Activated B cell treated with CpG ODN at 0.5 μM for 24 hours (primary cell): ENCODE data around the gene CRISP2. TPM values are rescaled to one million over a fixed set of nuclear protein-coding genes. Genes with fewer than 3 reads are reported as not detected.

ENCODE experiments used
- ATAC-seq: fragments of 200-7000 bp; cut with Tn5 transposase; one replicate; pipeline ENCODE4 v1.10.0; 2021; ENCODE audit warnings: low read depth, mild to moderate bottlenecking, moderate library complexity
- CTCF ChIA-PET: fragments of 350-600 bp; sonication (Branson Sonifier 250); formaldehyde crosslinking; loops from one replicate; lab custom pipeline; 2021; ENCODE audit warnings: antibody characterized with exemption; lab: Charles Lee
- POLR2A ChIA-PET: fragments of 350-600 bp; sonication (Branson Sonifier 250); formaldehyde crosslinking; loops from one replicate; lab custom pipeline; 2021; ENCODE audit warnings: antibody characterized with exemption; lab: Charles Lee
- DNase-seq: peaks from one replicate; pipeline ENCODE4 v3.0.0; 2022
- H3K27ac Mint-ChIP-seq: one replicate; pipeline ENCODE4 v1.8.0; 2020; ENCODE audit warnings: mixed read lengths
- H3K27me3 Mint-ChIP-seq: one replicate; pipeline ENCODE4 v1.8.0; 2021; ENCODE audit warnings: mixed read lengths
- H3K36me3 Mint-ChIP-seq: one replicate; pipeline ENCODE4 v1.8.0; 2021; ENCODE audit warnings: low read depth, mixed read lengths
- H3K4me1 Mint-ChIP-seq: one replicate; pipeline ENCODE4 v1.8.0; 2021; ENCODE audit warnings: mixed read lengths
- H3K4me3 Mint-ChIP-seq: one replicate; pipeline ENCODE4 v1.8.0; 2020; ENCODE audit warnings: mild to moderate bottlenecking, mixed read lengths
- H3K9me3 Mint-ChIP-seq: one replicate; pipeline ENCODE4 v1.8.0; 2020; ENCODE audit warnings: mixed read lengths
- CTCF ChIP-seq: fragments of 200-600 bp; IDR thresholded peaks from one replicate; pipeline ENCODE4 v1.8.0; 2022; ENCODE audit warnings: antibody characterized with exemption, mild to moderate bottlenecking
- intact Hi-C: fragments of 100-400 bp; cut with micrococcal nuclease; formaldehyde crosslinking; loops from one replicate; pipeline ENCODE4 v1.15.1; 2024
- total RNA-seq: library from RNA; stranded (reverse); gene quantifications from 2 replicates; pipeline ENCODE4 v1.2.3, GENCODE V29; 2022

CRISP2 gene
- not detected in 2 replicates for total RNA-seq

- intact Hi-C loops: no loop called here
- Mint-ChIP-seq H3K4me3 (no peak within 1 kb of the TSS), H3K27ac (no peak within 1 kb of the TSS), H3K9me3 (peaks cover 12% of the 10 kb centered on the region), H3K4me1 (no peaks in the 10 kb centered on the region), H3K36me3 (no peaks in the 10 kb centered on the region), H3K27me3 (no peaks in the 10 kb centered on the region)
- ATAC-seq (no peak), DNase-seq (no peak)
- no peak for TF ChIP-seq CTCF
- CTCF ChIA-PET: no interaction called here
- POLR2A ChIA-PET: no interaction called here
Observed at GRCh38 chr6:49713346-49713745, at the start of gene CRISP2. Gene CRISP2 (minus strand): TSS chr6:49713543. CDS start chr6:49709196, 4,347 bp downstream.

- H3K36me3 Mint-ChIP-seq: no peaks in the 10 kb centered on the region
- no peak within 1 kb of the TSS for H3K27ac Mint-ChIP-seq
- ATAC-seq: no peak
- no peaks in the 10 kb centered on the region for H3K4me1 Mint-ChIP-seq
- DNase-seq: no peak
- no peaks in the 10 kb centered on the region for H3K9me3 Mint-ChIP-seq
- ChIA-PET POLR2A (no interaction called here), CTCF (no interaction called here)
- no peak for TF ChIP-seq CTCF
- no peak within 1 kb of the TSS for H3K4me3 Mint-ChIP-seq
- no peaks in the 10 kb centered on the region for H3K27me3 Mint-ChIP-seq
- intact Hi-C loops: no loop called here
Observed at GRCh38 chr6:49744259-49744658, 30.9 kb upstream of the CRISP2 start, which contains the start of gene CRISP3. Gene CRISP3 (minus strand): TSS chr6:49744388. CDS start chr6:49744367, 21 bp downstream.

- H3K9me3 Mint-ChIP-seq: no peaks in the 10 kb centered on the region
- no peak overlapping the region for H3K27ac Mint-ChIP-seq
- H3K4me1 Mint-ChIP-seq: no peaks in the 10 kb centered on the region
- intact Hi-C loops: no loop called here
- H3K36me3 Mint-ChIP-seq: no peaks in the 10 kb centered on the region
- ATAC-seq (no peak), DNase-seq (no peak)
- no peak for TF ChIP-seq CTCF
- ChIA-PET CTCF (no interaction called here), POLR2A (no interaction called here)
- no peak overlapping the region for H3K4me3 Mint-ChIP-seq
- H3K27me3 Mint-ChIP-seq: no peaks in the 10 kb centered on the region
Observed at GRCh38 chr6:49743429-49743828, 30.1 kb upstream of the CRISP2 start.

- H3K36me3 Mint-ChIP-seq: no peaks in the 10 kb centered on the region
- ATAC-seq: no peak
- H3K27ac Mint-ChIP-seq: no peak overlapping the region
- H3K27me3 Mint-ChIP-seq: no peaks in the 10 kb centered on the region
- ChIA-PET POLR2A (no interaction called here), CTCF (no interaction called here)
- H3K9me3 Mint-ChIP-seq: no peaks in the 10 kb centered on the region
- TF ChIP-seq CTCF: no peak
- no peak overlapping the region for H3K4me3 Mint-ChIP-seq
- H3K4me1 Mint-ChIP-seq: no peaks in the 10 kb centered on the region
- intact Hi-C loops: no loop called here
- DNase-seq: no peak
Observed at GRCh38 chr6:49739423-49739822, 26.1 kb upstream of the CRISP2 start.

GRCh38 chr6:49736017-49736508 is 22.7 kb upstream of the CRISP2 start:
- no peaks in the 10 kb centered on the region for H3K4me1 Mint-ChIP-seq
- intact Hi-C loops: no loop called here
- no peak overlapping the region for H3K4me3 Mint-ChIP-seq
- no peaks in the 10 kb centered on the region for H3K36me3 Mint-ChIP-seq
- ATAC-seq (no peak), DNase-seq (no peak)
- H3K27me3 Mint-ChIP-seq: no peaks in the 10 kb centered on the region
- H3K27ac Mint-ChIP-seq: no peak overlapping the region
- CTCF ChIA-PET: no interaction called here
- POLR2A ChIA-PET: no interaction called here
- TF ChIP-seq CTCF: no peak
- H3K9me3 Mint-ChIP-seq: no peaks in the 10 kb centered on the region
